NCI-H774 (cell line): Measurements from ENCODE around the gene NADK.
"Not testable (repeated sequence)": the region's sequence is repeated elsewhere in the genome, so short reads cannot be mapped to it uniquely, and the experiment has no call there.

Experiments
- DNase-seq: peaks from one replicate; lab custom pipeline; 2025; lab: John Stamatoyannopoulos, UW

Gene NADK

GRCh38 chr1:1746566-1746909 lies 31.7 kb downstream of the NADK start:
- not testable (repeated sequence) for DNase-seq

GRCh38 chr1:1745651-1746565 lies 32.4 kb downstream of the NADK start:
- not testable (repeated sequence) for DNase-seq

GRCh38 chr1:1742529-1742928 lies 35.7 kb downstream of the NADK start:
- not testable (repeated sequence) for DNase-seq

- not testable (repeated sequence) for DNase-seq
Measured at GRCh38 chr1:1741013-1741412, 37.3 kb downstream of the NADK start.

- DNase-seq: not testable (repeated sequence)
Measured at GRCh38 chr1:1738799-1739337, 39.4 kb downstream of the NADK start.

- not testable (repeated sequence) for DNase-seq
Measured at GRCh38 chr1:1737675-1738590, 40.3 kb downstream of the NADK start.

GRCh38 chr1:1732381-1732780 lies 45.9 kb downstream of the NADK start:
- DNase-seq: no peak

- no peak for DNase-seq
Measured at GRCh38 chr1:1730870-1731269, 47.4 kb downstream of the NADK start.

- not testable (repeated sequence) for DNase-seq
Measured at GRCh38 chr1:1730230-1730629, 48.0 kb downstream of the NADK start.

- not testable (repeated sequence) for DNase-seq
Measured at GRCh38 chr1:1729116-1729816, 49.0 kb downstream of the NADK start.

- DNase-seq: not testable (repeated sequence)
Measured at GRCh38 chr1:1728308-1729005, 49.8 kb downstream of the NADK start.

- not testable (repeated sequence) for DNase-seq
Measured at GRCh38 chr1:1727131-1727651, 51.1 kb downstream of the NADK start.

- not testable (repeated sequence) for DNase-seq
Measured at GRCh38 chr1:1726088-1726487, 52.2 kb downstream of the NADK start.

- DNase-seq: peak; percentile 87
Measured at GRCh38 chr1:1724035-1724864, 54.0 kb downstream of the NADK start, which contains the start of gene CDK11A. Gene CDK11A (minus strand): TSS chr1:1724357. CDS start chr1:1722818, 1,539 bp downstream.

- DNase-seq: no peak
Measured at GRCh38 chr1:1721201-1721600, 57.1 kb downstream of the NADK start.

- not testable (repeated sequence) for DNase-seq
Measured at GRCh38 chr1:1715109-1715883, 63.0 kb downstream of the NADK start.

GRCh38 chr1:1707897-1708296 lies 70.4 kb downstream of the NADK start:
- not testable (repeated sequence) for DNase-seq

GRCh38 chr1:1707241-1707640 lies 71.0 kb downstream of the NADK start:
- not testable (repeated sequence) for DNase-seq

- not testable (repeated sequence) for DNase-seq
Measured at GRCh38 chr1:1705623-1706022, 72.6 kb downstream of the NADK start.
